Osteocyte (in vitro differentiated cells): ENCODE results near the gene MOCOS. TPM values are rescaled to one million over a fixed set of nuclear protein-coding genes. Genes with fewer than 3 reads are reported as not detected.

Source experiments
- DNase-seq: peaks from one replicate; pipeline ENCODE4 v3.0.0; 2021; ENCODE audit warnings: mixed read lengths; ENCODE audit not compliant: unreplicated experiment; ENCODE audit errors: extremely low spot score
- H3K27ac Mint-ChIP-seq: one replicate; pipeline ENCODE4 v1.8.0; 2021; ENCODE audit warnings: mild to moderate bottlenecking, mixed read lengths; ENCODE audit not compliant: unreplicated experiment
- H3K27me3 Mint-ChIP-seq: one replicate; pipeline ENCODE4 v1.8.0; 2021; ENCODE audit warnings: mixed read lengths; ENCODE audit not compliant: unreplicated experiment
- H3K36me3 Mint-ChIP-seq: one replicate; pipeline ENCODE4 v1.8.0; 2021; ENCODE audit warnings: mixed read lengths; ENCODE audit not compliant: unreplicated experiment
- H3K4me1 Mint-ChIP-seq: one replicate; pipeline ENCODE4 v1.8.0; 2021; ENCODE audit warnings: mixed read lengths; ENCODE audit not compliant: unreplicated experiment
- H3K4me3 Mint-ChIP-seq: one replicate; pipeline ENCODE4 v1.8.0; 2021; ENCODE audit warnings: mild to moderate bottlenecking, moderate library complexity, mixed read lengths; ENCODE audit not compliant: unreplicated experiment
- H3K9me3 Mint-ChIP-seq: one replicate; pipeline ENCODE4 v1.8.0; 2021; ENCODE audit warnings: mixed read lengths; ENCODE audit not compliant: unreplicated experiment
- CTCF ChIP-seq: fragments of 200-600 bp; sonication (generic); IDR thresholded peaks from 2 replicates; pipeline ENCODE4 v1.5.0; 2021; ENCODE audit warnings: antibody characterized with exemption, mild to moderate bottlenecking, moderate library complexity
- total RNA-seq: library from RNA; stranded (reverse); gene quantifications from 2 replicates; pipeline ENCODE4 v1.2.1, GENCODE V29; 2021

Gene MOCOS
- total RNA-seq, 1 donor from 2014 or later, result 5.2 TPM

GRCh38 chr18:36155851-36156757 lies 31.2 kb upstream of the MOCOS start:
- DNase-seq, result no peak
- Mint-ChIP-seq H3K9me3 (no peaks in the 10 kb centered on the region), H3K4me1 (peaks cover 34% of the 10 kb centered on the region), H3K27me3 (no peaks in the 10 kb centered on the region), H3K36me3 (peaks cover 63% of the 10 kb centered on the region), H3K27ac (peak overlapping the region; percentile 86), H3K4me3 (no peak overlapping the region)
- TF ChIP-seq CTCF, result no peak

GRCh38 chr18:36157441-36157840 lies 29.9 kb upstream of the MOCOS start:
- Mint-ChIP-seq H3K4me1 (peaks cover 32% of the 10 kb centered on the region), H3K9me3 (no peaks in the 10 kb centered on the region), H3K36me3 (peaks cover 62% of the 10 kb centered on the region), H3K27ac (peak overlapping the region; percentile 86), H3K27me3 (no peaks in the 10 kb centered on the region), H3K4me3 (no peak overlapping the region)
- TF ChIP-seq CTCF, result no peak
- no peak for DNase-seq

DNA sequence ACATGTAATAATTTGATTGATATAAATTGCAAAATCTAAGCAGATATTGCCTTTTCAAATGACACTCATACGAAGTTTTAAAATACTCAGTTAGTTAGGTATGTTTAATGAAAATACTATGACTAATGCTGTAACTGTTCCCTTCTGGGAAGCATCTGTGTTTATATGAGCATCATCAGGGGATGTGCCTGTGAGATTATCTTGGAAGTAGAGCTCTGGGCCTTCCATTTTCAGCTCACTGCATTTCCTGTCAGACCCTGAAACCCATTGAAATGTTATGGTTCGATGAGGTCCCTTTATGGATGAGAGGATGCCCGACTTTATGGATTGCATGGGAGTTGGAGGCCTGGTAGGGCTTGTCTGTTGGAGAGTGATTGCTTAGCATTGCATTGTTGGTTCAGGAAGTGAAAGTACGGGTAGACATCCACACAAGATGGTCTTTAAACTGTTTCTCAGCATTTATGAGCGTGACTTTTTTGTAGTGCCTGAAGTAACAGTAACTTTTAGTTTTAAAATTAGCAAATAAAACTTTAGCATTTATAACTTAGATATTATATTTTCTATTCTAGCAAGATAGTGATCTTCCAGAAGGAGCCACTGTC lies 28.9 kb upstream of the MOCOS start:
- DNase-seq, result no peak
- no peaks in the 10 kb centered on the region for H3K27me3 Mint-ChIP-seq
- H3K4me3 Mint-ChIP-seq, result no peak overlapping the region
- peaks cover 24% of the 10 kb centered on the region for H3K4me1 Mint-ChIP-seq
- peak overlapping the region; percentile 86 for H3K27ac Mint-ChIP-seq
- no peaks in the 10 kb centered on the region for H3K9me3 Mint-ChIP-seq
- no peak for TF ChIP-seq CTCF
- H3K36me3 Mint-ChIP-seq, result peaks cover 53% of the 10 kb centered on the region

DNA sequence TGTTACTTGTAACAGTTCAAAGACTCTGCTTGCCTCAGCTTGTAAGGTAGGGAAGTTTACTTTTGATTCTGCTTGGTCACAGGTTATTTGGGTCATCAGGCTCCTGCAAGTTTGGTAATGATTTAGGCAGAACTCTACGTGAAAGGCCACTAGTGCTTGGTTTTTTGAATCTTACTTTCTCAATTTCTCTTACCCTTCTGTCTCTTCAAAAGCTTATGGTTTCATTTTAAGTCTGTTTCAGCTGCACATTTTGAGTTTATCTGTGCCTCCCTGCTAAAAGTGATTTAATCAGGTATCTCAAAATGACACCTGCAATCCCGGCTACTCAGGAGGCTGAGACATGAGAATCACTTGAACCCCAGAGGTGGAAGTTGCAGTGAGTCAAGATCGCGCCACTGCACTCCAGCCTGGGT lies 26.3 kb upstream of the MOCOS start:
- H3K27ac Mint-ChIP-seq, result no peak overlapping the region
- no peaks in the 10 kb centered on the region for H3K27me3 Mint-ChIP-seq
- no peak for TF ChIP-seq CTCF
- DNase-seq, result no peak
- H3K9me3 Mint-ChIP-seq, result no peaks in the 10 kb centered on the region
- H3K4me1 Mint-ChIP-seq, result peaks cover 22% of the 10 kb centered on the region
- H3K4me3 Mint-ChIP-seq, result no peak overlapping the region
- H3K36me3 Mint-ChIP-seq, result peaks cover 60% of the 10 kb centered on the region

DNA sequence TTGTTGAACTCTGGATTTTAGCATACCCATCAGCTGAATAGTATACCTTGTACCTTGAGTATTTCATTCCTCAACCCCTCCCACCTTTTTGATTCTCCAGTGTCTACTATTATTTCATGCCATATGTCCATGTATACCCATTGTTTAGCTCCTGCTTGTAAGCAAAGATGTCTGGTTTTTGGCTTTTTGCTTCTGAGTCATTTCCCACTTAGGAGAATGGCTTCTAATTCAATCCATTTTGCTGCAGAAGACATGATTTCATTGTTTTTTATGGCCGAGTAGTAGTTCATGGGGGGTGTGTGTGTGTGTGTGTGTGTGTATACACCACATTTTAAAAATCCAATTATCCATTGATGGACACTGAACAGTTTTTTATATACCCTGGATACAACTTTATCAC lies 24.3 kb upstream of the MOCOS start:
- no peaks in the 10 kb centered on the region for H3K9me3 Mint-ChIP-seq
- H3K4me3 Mint-ChIP-seq, result no peak overlapping the region
- no peaks in the 10 kb centered on the region for H3K27me3 Mint-ChIP-seq
- no peak for DNase-seq
- H3K27ac Mint-ChIP-seq, result no peak overlapping the region
- no peak for TF ChIP-seq CTCF
- peaks cover 7% of the 10 kb centered on the region for H3K4me1 Mint-ChIP-seq
- peaks cover 58% of the 10 kb centered on the region for H3K36me3 Mint-ChIP-seq
